AG09319 (cell line): Measurements from ENCODE around the gene PCBP4.

Source experiments
- DNase-seq: peaks from one replicate; pipeline ENCODE4 v3.0.0-alpha.2; 2010; ENCODE audit warnings: low read depth; ENCODE audit errors: extremely low read depth
- CTCF ChIP-seq: IDR thresholded peaks from 2 replicates; pipeline ENCODE4 v1.5.1; 2011; ENCODE audit warnings: low read depth, mild to moderate bottlenecking, inconsistent platforms, low read length, moderate library complexity

The PCBP4 gene

DNA sequence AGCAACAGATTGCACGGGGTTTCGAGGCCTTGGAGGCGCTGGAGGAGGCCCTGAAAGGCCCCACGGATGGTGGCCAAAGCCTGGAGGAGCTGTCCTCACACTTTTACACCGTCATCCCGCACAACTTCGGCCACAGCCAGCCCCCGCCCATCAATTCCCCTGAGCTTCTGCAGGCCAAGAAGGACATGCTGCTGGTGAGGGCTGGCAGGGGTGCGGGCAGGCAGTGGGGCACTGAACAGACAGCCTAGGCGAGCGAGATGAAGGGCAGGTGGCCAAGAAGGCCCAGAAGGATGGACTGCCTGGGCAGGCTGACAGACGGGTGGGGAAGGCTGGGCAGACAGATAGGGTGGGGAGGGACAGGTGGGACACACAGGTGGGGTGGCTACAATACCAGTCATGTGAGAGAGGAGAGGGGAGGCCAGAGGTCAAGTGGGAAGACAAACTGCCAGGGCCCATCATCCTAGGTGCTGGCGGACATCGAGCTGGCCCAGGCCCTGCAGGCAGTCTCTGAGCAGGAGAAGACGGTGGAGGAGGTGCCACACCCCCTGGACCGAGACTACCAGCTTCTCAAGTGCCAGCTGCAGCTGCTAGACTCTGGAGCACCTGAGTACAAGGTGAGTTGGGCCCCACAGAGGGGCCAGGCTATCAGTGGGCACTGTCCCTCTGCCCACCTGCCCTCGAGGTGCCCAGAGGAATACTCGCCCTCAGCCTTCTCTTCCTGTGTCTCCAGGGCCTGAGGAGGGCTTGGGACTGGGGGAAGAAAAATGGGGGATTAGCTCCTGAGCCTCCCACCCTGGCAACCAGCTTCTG, 22.0 kb downstream of the PCBP4 start:
- DNase-seq, result no peak
- no peak for TF ChIP-seq CTCF

DNA sequence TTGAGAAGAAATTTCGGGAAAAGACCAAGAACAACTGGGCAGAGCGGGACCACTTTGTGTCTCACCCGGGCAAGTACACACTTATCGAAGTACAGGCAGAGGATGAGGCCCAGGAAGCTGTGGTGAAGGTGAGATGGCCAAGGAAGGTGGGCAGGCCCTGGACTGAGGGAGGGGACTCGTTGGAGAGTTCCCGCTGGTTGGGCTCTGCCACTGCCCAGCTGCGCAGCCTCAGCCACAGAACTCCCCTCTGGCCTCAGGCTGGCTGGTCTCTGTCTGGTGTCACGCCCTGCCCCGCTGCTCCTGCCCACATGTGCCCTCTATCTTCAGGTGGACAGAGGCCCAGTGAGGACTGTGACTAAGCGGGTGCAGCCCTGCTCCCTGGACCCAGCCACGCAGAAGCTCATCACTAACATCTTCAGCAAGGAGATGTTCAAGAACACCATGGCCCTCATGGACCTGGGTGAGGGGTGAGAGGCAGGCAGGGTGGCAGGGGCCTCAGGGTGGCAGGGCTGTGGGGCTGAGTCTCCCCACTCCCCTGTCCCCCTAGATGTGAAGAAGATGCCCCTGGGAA, 22.7 kb downstream of the PCBP4 start:
- TF ChIP-seq CTCF, result no peak
- no peak for DNase-seq

DNA sequence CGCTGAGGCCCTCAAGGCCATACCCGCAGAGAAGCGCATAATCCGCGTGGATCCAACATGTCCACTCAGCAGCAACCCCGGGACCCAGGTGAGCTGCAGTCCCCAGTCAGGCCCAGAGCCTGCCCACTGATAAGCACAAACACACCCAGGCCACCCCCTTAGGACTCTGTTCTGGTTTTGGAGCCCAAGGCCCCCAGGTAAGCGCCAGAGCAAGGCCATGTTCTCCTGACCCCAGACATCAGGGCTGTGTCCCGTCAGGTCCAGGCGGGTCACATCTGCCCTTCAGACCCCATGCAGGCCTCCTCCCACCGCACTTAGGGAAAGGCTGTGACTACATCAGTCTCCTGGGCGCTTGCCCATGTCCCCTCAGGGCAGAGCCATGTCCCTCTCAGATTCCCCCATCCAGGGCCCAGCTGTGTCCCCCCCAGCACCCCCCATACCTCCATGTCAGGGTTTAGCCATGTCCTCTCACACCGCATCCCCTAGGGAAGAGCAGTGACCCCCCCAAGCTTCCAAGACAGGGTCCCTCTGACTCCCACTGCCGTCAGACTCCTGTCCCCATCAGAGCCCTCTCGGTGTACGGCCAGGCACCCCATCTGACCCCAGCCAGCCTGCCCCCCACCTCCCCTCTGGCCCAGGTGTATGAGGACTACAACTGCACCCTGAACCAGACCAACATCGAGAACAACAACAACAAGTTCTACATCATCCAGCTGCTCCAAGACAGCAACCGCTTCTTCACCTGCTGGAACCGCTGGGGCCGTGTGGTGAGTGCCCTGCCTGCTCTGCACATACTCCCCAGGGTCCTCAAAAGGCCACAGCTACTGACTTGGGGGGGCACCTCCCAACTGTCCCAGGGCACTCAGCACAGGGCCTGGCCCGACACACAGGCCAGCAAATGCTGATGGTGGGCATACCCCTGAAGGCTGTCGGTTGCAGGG, 23.5 kb downstream of the PCBP4 start:
- no peak for DNase-seq
- TF ChIP-seq CTCF, result no peak

DNA sequence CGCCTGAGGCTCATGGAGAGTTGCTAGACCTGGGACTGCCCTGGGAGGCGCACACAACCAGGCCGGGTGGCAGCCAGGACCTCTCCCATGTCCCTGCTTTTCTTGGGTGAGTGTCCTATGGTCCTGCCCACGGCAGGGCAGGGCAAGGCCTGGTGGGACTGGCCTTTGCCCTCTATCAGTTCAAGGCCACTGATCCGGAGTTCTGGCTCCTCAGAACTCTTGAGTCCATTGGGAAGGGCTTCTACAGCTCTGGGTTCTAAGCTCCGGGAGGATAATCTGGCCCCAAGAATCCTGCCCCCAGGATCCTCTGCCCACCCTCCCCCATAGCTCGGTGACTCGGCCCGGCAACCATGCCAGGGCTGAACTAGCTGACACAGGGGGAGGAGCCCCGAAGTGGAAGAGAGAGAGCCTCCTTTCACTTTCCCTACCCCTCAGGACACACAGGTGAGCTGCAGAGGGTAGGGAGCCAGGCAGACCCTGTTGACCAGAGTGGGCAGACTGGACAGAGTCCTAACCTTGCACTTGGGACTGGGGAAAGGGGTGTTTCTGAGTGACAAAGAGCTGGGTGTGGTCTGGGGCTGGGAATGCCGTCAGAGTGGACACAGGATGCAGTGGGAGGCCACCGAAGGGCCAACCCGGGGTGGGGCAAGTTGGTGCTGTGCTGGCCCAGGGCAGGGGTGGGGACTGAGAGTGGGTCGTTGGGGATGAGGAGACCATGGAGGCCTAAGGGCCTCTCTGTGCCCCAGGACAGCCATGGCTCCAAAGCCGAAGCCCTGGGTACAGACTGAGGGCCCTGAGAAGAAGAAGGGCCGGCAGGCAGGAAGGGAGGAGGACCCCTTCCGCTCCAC, 24.4 kb downstream of the PCBP4 start:
- DNase-seq, result peak; percentile 23
- TF ChIP-seq CTCF, result no peak

- TF ChIP-seq CTCF, result no peak; the same call in none of the 2 replicates
- DNase-seq, result peak; percentile 100
These were observed 25.3 kb downstream of the PCBP4 start, which contains the start of the genes PARP3 and RRP9 for GRCh38 chr3:51941798-51942602. Gene PARP3, plus strand, starts transcription at chr3:51942363. Its CDS starts 993 bp downstream, at chr3:51943356. Gene RRP9, minus strand, starts transcription at chr3:51941904. Its CDS starts 37 bp downstream, at chr3:51941867.

DNA sequence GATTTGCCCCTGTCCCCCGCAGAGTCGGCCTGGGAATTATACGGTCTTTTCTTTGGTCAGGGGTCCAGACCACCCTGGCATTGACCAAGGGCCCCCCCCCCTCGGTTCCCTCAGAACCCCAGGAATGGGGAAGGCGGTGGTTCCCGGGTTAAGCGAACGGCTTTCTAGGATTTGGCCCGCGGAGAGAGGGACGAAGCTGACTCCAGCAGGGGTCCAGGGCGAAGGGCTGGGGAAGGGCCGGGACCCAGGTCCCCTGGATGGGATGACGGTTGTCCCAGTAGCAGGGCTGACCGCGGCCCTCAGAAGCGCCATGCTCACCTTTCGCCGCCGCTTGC, 25.8 kb downstream of the PCBP4 start:
- DNase-seq, result no peak
- no peak for TF ChIP-seq CTCF
